HL-60/S4 (cell line): ENCODE measurements around the gene SSBP3.

ENCODE experiments used
- in situ Hi-C: fragments of 300-500 bp; cut with MboI; formaldehyde crosslinking; loops from 2 replicates; pipeline ENCODE4 v1.14.3; 2022; ENCODE audit warnings: low sequenced_read_pairs

SSBP3 gene

DNA sequence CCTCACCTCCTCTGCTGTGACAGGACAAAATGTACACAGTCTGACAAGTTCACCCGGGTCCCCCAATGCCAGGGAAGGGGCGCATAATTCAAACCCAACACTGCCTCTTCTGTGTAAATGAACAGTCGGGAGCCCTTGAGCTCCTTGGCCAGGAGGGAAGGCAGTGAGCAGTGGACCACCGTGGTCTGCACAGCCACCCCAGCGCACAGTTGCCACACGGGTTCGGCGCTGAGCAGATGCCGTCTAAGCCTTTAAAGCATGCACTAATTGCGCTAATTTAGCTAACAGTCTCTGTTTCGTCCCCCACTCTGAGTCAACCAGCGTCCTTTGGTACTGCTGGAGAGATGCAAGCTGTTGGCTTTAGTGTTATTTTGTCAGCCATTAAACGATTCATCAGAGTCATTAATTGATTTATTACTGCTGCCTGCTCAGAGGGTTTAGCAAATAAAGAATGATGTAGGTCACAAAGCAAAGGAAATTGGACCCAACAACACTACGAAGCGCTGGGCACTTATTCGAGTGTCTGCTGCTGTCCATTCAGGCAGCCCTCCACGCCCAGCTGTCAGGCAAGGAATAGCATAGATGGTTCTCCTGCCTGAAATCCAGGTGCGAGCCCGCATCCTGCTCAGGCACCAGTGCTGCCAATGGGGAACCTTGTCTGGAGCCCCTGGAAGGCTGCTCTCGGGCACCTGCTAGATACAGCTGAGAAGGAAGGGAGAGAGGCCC is 114.8 kb downstream of the SSBP3 start:
- in situ Hi-C loops: no loop called here

DNA sequence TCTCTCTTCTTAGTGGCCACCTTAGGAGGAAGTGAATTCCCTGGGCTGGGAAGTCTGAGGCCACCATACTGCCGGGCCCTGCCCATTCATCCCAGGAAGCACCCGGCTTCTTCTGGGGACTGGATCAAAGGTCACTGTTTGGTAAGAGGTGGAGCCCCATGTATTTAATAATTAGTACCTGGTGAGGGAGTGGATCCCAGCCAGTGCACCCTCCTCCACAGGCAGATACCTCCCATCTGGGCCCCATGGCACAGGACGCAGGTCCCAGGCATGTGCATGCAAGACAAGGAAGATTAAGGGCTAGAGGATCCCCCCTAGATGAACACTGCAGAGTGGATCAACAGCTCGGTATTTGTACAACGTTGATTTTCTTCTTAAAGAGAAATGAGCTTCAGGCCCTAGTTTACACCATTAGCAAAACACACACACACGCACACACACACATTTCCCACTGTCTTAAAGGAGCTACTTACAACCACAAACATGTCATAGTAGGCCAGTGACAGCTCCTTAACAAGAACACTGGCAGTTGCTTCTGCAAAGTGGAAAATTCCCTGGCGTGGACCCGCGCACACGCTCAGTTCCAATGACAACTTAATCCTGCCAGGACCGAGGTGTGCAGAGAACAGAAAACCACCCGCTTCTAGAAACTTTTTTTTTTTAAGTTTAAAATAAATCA is 115.5 kb downstream of the SSBP3 start:
- in situ Hi-C loops: no loop called here

DNA sequence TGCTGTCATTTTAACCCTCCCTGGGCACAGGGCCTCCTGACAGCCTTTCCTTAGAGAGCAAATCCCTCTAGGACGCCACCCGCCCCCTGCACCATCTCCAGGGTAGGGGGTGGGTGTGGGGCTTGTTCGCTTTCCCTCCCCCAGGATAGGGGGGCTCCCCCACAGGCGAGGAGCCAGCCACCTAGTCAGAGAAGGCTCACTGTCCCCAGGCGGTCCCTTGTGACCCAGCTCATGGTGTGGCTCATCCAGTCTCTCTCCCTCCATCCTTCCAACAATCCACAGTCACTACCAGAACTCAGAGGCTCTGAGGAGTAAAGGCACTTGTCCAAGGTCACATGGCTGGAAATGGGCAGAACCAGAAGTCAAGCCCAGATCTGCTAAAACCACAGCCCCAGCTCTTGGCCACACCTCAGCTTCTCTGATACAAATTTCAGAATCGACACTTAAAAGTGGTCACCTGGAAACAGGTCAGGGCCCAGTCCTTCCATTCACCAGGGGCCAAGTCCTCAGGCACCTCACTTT is 116.4 kb downstream of the SSBP3 start:
- in situ Hi-C loops: no loop called here

DNA sequence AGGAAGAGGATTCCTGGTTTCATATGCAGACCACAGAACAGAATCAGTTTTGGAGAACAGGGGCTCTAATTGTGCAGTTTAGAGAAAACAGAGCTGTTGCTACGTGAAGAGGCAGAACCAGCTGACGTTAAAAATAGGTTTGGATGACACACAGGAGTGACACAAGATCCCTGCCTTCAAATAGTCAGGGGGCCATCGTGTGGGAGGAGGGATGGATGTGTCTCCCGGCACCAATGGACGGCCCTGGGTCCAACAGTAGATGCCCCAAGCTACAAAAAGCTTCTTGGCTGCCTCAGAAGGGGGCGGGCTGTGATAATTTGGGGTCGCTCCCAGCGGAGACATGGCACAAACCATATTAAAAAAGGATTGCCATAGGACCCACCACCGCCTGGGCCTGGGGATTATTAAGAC is 118.4 kb downstream of the SSBP3 start:
- in situ Hi-C loops: no loop called here

DNA sequence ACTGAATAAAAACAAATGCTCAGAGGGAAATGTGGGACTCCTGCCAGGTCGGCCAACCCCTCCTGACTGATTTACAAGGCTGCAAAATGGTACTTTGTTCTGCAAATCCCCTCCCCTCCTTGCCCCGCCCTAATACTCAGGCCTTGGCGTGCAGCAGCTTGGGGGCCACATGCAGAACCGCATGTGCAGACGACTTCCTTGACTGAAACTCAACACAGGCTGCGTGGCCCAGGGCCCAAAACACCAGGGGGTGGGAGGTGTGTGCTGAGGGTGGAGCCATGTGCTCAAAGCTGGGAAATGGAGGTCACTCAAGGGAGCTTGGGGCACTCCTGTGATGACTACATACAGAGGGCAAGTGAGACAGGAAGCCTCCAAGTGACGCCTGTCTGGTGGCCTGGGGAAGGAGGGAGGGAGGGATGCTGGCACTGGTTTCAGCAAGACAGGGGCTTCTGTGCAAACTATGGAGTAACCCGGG is 119.0 kb downstream of the SSBP3 start:
- in situ Hi-C loops: no loop called here

DNA sequence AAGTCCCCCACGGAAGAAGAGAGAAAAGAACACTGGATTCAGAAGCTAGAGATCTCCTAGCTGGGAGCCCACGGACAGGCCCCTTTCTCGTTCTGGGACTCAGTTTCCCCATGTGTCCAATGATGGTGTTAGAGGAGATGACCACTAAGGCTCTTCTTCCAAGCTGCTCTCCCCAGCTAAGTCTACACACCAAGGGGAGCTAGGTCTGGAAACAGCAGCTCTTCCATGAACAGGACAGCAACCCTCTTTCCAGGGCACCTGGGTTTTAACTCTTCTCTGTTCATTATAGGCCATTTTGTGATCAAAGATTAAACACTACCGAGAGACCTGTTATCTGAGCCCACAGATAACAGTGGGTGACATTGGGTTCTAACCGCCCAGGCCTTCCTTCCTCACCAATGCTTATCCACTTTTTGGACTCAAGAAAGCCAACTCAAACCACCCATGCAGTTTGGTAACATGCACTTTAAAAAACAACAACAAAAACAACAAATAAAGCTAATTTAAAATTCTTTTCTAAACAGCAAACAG is 120.3 kb downstream of the SSBP3 start:
- in situ Hi-C loops: no loop called here

DNA sequence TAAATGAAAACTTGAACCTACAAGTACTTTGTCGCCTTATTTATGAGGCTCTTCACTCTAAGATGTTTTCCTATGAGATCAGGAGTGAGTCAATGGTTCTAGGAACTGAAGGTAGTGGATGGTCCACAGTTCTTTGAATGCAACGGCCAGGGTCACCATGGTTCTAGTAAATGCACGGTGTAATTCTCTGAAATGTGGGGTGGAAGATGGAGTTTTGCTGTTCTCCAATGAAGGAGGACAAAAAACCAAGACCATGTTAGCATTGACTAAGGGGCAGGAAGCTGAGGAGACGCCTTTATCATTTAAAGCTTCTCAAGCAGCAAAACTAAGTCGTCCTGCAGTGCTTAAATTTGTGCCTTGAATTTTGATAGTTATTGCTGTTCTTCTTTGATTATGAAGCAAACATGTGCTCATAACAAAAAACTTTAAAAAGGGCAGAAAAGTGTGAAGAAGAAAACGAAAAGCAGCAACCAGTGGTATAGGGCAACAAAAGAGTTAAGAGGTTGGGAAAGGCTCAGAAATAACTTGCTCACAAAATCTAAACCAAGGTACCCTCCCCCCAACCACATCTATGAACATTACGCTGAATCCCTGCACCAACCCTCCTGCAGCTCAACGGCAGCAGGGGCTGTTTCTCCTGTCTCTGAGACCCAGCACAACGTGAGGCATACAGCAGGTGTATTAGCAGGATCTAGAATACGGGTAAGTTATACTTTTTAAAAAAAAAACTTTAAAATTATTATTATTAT is 121.2 kb downstream of the SSBP3 start:
- in situ Hi-C loops: no loop called here

DNA sequence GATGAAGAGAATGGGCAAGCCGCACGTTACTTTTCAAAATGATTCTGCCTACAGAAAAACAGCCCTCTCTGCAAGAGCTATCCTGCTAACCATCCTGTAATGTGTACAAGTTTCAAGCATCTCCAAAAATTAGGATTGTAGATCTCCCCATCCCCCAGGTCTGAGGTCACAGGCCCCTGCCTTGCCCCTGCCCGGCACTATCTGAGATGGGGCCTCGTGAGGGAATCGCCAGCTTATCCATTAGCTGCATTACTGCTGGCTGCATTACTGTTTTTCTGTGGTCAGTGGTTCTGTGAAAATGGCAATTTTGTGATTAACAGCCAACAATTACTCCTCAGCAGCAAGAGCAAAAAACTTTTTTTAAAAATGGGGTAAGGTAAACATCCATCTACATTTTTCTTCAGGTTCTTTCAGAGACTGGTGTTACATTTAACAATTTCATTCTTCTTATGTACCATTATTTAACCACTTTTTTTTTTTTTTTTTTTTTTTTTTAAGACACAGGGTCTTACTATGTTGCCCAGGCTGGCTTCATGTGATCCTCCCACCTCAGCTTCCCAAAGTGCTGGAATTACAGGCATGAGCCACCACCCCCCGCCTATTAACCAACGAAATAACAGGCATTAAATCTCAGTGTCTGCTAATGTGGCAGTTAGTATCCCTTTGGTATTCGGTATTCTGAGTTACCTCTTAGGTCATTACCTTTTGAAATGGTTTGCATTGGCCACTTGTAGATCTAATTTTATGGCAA is 122.4 kb downstream of the SSBP3 start:
- in situ Hi-C loops: no loop called here

DNA sequence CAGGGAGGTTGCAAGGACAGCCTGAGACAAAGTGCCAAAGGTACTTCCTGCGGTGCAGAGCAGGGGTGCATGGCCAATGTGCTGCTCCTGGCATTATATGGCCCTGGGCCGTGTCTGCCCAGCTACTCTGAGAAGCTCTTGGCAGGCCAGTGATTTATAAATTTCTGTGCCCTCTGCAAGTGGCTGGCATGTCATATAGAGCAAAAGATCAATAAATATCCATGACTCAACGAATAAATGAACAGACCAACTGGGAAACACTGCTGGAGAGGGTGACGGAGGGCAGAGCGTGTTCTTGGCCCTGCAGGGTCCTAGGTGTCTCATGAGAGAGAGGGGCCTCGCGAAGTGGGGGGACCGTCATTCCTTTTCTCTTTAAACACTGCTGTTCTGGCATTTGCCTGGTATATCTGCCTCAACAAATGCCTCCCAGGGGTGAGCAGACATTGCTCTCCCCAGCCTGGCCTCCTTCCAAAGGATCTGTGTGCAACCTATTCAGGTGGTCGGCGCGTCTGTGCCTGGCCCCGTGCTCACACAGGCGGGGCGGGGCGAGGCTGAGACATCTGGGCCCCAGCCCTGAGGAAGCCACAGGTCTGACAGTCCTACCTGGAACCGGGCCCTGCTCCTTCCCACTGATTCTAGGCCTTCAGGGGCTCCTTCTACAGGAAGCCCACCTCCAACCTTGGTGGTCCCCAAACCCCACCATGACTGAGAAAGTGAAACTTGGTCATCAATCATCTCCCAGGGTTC is 123.9 kb downstream of the SSBP3 start:
- in situ Hi-C loops: no loop called here

DNA sequence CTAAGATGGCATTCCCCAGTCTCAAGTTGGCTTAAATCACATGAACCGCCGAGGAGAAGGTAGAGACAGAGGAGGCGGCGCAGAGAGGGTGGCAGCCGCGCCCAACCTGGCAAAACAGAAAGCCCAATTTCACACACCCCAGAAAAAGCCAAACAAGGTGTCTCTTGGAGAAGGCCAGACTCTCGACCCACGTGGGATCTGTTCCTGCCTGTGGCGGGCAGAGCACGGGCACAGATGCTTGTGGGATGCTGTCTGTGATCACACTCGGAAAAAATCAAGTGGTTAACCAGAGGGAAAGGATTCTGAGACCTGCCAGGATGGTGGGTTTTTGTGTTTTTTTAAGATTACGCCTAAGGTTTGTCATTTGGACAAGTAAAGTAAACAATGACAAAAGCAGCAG is 125.5 kb downstream of the SSBP3 start:
- in situ Hi-C loops: no loop called here

DNA sequence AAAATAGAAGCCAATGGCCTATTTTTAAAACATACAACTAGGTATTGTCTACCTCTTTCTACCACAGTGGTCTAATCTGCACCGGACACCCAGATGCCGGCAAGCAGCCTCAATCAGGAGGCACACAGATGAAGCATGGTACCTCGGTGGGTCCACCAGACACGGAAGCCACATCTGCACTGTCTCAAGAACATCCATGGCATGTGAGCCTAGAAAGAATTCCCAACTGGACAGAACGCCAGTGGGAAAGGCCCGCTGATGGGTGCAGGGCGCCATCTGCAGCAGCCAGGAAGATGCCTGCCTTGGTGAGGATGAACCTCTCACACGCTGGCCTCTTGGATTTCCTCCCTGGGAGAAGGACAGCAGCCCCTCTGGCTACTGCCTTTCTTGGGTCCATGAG is 126.7 kb downstream of the SSBP3 start:
- in situ Hi-C loops: no loop called here

DNA sequence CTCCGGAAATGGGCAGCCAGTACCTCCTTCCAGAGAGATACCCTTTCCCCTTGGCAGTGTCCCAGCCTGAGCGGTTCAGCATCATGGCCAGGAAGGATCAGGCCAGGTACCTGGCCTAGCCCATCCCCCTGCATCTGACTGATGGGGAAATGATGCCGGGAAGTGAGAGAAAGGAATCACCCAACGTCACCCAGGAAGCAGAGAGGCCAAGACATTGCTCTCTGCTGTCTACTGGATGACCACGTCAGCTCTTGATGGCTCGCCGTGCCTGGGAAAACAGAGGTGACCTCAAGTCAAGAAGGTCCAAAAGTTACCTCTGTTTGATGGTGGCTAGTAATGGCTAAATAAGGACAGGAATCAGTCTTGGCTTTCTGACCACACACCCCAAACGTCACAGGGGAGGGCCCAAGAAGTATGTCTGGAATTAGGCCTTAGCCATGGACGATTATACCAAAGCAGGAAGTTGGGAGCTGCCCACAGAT is 127.2 kb downstream of the SSBP3 start:
- in situ Hi-C loops: no loop called here

DNA sequence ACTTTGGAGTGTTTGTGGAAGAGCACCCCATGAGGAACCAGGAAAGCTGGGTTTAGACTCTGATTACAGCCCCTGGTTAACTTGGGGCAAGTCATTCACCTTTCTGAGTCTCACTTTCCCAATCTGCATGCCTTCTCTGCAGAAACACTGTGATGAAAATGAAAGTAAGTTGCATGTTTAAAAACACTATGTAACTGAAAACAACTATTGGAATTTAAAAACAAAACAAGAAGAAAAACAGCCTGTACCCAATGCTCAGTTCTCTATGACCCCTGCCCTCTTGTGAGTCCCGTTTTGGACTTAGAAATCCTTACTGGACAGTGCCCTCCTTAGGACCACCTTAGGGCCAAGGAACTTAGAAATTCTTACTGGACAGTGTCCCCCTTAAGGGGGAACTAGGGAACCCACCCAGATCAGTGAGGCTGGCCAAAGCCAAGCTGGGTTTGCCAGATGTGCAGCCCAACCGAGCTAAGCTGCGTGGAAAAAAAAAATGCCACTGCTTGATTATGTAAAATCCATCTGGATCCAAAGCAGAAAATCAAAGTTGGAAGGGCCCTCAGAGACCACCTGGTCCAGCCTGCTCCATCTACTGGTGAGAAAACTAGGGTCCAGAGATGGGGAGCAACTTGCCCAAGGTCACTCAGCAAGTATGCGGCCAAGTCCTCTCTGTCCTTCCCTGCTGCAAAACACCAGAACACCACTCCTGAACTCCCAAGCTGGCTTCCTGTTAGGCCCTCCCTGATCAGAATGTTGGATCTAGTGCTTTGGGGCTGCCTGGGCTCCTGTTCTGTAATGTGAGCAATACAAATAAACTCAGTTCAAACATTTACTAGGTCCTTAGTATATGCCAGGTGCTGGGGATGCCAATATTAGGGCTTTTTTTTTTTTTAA is 128.5 kb downstream of the SSBP3 start:
- in situ Hi-C loops: no loop called here

DNA sequence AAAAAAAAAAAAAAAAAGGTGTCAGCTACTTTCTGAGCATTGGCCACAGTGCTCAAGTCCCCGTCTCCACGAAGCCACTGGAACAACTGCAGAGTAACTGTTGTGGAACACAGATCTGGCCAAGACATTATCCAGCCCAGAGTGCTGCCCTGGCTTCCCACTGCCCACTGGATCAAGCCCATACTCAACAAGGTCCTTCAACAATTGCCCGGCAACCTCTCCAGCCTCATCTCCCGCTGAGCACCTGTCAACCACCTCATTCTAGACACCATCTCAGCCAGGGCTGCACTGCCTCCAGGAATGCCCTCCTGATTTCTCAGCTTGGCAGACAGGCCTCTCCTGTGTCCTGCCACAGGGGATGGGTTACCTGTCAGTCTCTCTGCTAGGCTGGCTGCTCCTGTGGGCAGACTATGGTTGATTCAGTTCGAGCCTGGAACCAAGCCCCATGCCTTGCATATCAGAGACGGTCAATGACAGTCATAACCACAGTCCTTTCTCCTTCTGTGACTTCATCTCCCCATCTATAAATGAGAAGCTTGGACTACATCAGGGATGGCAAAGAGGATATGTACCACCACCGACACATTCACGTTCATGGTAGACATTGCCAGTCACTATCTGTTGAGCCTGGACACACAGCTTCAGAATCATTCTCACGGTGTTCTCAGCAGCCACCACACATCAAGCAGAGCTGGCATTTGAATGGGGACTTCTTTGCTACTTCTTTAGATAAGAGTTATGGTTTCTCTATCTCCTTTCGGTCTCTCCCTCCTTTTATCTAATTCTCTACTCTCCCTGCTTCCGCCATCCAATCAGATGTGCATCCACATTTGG is 129.4 kb downstream of the SSBP3 start:
- in situ Hi-C loops: no loop called here

DNA sequence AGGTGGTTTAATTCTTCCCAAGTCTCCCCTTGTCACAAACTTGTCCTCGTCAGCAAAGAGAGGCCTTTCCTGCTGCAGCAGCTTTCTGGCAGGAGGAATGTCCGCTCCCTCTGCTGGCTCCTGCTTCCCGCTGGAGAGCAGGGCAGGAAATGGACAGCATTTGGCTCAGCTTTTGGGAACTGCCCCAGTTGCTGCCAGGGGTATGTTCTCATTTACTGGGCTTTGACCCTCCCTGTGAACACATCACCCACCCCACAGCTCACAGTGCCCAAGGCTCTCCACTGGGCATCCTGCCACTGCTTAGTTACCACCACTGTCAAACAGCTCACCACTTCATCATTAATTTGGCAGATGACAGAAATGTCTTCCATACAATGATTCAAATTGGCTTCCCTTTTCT is 130.8 kb downstream of the SSBP3 start:
- in situ Hi-C loops: no loop called here

DNA sequence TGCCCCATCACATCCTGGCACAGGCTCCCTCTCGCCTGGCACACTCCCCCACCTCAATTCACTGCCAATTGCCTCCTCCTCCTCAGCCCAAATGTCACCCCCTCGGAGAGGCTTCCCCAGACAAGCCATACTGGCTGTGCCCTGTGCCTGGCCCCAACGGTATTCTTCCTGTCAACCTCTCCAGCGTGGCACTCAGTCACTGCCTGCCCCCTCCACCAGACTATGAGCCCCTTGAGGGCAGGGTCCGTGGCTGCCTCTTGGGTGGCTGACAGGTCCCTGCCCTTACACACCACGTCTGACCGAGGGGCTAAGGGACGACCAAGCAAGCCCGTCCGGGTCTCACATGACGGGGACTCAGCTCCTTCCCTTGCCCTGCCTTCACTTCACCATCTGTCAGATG is 131.3 kb downstream of the SSBP3 start:
- in situ Hi-C loops: no loop called here

DNA sequence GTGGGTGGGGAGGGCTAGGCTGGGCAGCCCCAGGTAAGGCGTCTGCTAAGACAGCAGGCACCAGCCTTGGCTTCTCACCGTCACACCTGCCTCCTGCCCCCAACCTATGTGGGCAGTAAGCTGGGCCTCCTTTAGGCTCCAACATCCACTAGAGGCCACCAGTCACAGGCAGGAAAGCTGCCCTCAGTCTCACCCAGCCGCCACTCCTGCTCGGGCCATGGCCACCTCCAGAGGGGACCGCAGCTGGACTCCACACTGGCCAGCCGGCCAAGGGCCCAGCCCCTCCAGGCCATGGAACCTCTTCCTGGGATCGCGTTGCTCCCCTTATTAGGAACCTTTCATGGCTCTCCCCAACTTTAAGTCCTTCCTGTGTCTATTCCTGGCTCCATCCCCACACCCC is 131.7 kb downstream of the SSBP3 start:
- in situ Hi-C loops: no loop called here

DNA sequence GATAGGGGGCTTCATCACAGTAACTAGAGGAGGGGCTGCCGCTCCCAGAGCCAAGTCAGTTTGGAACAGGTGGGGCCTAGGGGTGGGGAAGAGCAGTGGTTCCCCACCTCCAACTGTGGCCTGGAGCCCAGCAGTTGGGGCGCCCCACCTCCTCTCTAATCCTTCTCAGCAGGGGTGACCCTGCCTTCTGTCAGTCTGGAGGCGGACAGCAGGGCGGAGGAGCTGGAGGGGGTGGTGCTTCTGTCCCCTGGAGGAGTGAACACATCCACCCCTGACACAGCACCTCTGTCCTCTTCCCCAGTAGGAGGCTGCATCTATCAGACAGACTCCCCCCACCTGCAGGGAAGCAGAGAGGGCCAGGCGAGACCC is 132.4 kb downstream of the SSBP3 start:
- in situ Hi-C loops: no loop called here
